NCI-H1092 (cell line): ENCODE results near the gene GAA.
"Not testable (repeated sequence)": the region's sequence is repeated elsewhere in the genome, so short reads cannot be mapped to it uniquely, and the experiment has no call there.

Experiments
- DNase-seq: peaks from one replicate; lab custom pipeline; 2025; lab: John Stamatoyannopoulos, UW

The GAA gene

GRCh38 chr17:80145076-80146075 is 44.0 kb downstream of the GAA start:
- DNase-seq = no peak

DNA sequence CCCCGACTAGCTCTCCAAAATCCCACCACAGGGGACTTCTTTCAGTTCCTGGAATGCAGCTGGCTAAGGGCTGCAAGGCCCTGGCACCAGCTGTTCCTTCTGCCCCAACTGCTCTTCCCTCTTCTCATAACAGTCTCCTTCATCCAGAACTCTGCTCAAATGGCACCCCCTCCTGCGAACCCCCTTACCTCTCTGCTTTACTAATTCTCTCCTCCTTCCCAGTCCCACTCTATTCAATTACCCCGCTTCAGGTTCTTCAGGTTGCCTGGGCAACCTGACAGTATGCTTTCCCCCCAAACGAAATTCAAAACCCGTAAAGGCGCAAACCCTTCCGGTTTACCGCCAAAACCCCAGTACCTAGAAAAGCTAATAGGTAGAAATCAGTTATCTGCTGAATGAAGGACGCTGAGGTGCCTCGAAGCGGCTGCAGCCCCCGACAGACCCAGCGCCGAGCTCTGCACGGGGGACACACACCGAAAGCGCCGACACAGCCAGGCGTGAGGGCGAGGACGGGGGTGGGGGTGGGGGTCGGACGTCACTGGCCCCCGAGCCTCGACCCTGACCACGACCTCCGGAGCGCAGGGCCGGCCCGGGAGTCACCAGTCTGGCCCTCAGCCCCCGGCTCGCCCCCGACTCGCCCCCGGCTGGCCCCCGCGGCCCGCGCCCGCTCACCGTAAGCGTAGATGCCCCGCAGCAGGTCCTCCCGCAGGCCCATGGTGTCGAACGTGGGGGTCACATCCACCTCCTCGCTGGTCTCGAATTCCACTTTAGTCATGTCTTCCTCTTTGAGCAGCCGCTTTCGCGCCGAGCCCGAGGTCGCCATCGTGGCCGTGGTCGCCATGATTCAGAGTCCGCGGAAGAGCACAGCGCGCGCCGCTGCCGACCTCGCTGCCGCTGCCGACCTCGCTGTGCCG is 45.0 kb downstream of the GAA start:
- DNase-seq = peak; percentile 17

GRCh38 chr17:80147035-80147822 is 45.8 kb downstream of the GAA start, which contains the start of gene EIF4A3:
Gene EIF4A3 (minus strand): TSS chr17:80147128. CDS start chr17:80146961, 167 bp downstream.
- DNase-seq = peak; percentile 98

- no peak for DNase-seq
Observed at GRCh38 chr17:80151333-80151732, 50.0 kb downstream of the GAA start.

DNA sequence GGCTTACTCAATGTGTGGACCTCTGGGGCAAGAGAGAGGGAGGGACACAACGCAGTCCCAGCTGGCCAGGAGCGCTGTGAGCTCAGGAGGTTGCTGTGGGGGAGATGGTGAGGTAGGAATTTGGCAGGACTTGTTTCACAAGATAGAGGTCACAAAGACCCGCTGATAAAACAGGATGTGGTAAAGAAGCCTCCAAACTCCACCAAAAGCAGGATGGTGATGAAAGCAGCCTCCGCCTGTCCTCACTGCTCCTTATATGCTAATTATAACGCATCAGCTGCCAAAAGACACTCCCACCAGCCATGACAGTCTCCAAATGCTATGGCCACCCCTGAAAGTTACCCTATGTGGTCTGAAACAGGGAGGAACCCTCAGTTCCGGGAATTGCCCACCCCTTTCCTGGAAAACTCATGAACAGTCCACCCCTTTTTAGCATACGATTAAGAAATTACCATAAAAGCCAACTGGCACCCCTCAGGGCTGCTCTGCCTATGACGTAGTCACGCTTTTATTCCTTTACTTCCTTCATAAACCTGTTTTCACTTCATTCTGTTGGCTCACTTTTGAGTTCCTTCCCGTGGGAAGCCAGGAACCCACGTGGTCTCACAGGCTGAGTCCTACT is 50.8 kb downstream of the GAA start:
- no peak for DNase-seq

DNA sequence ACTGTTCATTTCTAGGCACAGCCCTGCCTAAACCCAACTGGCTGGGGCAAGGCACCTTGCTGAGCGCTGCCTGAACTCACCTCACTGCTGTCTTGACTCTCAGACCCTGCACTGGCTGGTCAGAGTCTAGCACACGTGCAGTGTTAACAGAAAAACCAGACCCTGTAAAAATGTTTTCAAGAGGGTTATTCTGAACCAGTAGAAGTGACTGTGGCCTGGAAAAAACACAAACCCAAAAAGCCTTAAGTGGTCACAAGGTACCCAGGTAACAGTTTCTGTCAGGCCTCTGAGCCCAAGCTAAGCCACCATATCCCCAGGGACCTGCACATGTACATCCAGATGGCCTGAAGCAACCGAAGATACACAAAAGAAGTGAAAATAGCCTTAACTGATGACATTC is 51.6 kb downstream of the GAA start:
- no peak for DNase-seq

DNA sequence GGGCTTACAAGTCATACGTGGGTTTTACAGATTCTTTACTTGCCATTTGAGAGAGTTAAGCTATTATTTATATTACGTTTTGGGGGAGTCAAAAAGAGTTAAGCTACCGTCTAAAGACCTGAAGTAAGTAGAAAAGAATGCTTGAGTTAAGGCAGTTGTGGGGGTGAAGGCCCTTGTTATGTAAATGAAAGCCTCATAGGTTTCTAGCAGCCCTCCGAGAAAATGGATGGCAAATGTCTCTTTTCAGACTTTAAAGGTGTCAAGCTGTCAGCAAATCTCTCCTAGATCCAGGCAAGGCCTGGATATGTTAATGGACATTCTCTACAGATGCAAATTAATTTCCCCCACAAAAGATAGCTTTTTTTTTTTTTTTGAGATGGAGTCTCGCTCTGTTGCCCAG is 52.8 kb downstream of the GAA start:
- DNase-seq = no peak

DNA sequence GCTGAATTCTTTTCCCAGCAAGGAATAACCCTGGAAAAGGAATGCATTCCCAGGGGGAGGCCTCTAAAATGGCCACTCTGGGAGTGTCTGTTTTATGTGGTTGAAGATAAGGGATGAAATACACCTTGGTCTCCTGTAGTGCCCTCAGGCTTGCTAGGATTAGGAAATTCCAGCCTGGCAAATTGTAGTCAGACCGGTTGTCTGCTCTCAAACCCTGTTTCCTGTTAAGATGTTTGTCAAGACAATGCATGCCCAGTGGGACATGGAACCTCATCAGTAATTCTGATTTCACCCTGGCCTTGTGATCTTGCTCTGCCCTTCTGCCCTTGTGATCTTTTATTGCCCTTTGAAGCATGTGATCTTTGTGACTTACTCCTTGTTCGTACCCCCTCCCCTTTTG is 54.2 kb downstream of the GAA start:
- not testable (repeated sequence) for DNase-seq

- no peak for DNase-seq
Observed at GRCh38 chr17:80158846-80159245, 57.5 kb downstream of the GAA start.

DNA sequence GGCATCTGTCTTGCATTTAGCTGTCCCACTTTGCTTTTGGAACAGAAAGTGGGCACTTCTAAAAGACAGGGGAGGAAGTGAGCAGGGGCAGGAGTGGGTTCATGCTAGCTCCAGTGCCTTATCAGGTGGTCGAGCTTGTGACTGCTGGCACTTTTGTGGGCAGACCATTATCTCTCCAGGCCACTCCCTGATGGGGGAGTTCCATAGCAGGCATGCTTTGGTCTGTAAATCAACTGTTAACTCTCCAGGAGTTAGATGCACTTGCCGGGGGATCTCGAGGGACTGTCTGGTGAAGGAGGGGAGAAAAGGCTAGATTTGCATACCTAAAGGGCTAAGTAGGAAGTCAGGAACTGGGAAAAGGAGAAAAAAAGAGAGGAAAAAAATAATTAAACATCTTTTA is 59.2 kb downstream of the GAA start:
- no peak for DNase-seq

DNA sequence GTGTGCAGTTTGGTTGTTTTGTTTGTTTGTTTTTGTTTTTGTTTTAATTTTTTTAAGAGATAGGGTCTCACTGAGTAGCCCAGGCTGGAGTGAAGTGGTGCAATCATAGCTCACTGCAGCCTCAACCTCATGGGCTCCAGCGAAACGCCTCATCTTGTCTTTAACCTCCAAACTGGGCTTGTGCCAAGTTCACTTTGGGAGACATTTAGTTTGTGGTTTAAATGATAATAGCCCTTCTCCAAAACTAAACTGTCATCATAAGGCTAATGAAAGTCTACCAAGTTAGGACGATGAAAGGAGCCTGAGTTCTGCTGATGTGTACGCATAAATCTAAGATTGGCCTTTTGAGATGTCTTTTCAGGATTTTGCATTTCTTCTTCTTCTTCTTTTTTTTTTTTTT is 62.0 kb downstream of the GAA start:
- no peak for DNase-seq

DNA sequence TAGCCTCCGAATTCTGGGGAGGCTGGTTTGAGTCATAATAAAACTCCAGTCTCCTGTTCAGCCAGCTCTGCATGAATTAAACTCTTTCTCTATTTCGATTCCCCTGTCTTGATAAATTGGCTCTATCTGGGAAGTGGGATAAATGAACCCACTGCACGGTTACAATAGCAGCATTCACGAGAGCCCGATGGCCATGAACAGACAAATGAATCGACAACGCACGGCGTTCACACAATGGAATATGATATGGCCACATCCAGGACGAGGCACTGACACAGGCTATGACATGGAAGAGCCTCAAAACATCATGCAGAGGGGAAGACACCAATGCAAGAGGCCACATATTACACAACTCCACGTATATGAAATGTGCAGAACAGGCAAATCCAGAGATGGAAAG is 62.8 kb downstream of the GAA start:
- DNase-seq = no peak

DNA sequence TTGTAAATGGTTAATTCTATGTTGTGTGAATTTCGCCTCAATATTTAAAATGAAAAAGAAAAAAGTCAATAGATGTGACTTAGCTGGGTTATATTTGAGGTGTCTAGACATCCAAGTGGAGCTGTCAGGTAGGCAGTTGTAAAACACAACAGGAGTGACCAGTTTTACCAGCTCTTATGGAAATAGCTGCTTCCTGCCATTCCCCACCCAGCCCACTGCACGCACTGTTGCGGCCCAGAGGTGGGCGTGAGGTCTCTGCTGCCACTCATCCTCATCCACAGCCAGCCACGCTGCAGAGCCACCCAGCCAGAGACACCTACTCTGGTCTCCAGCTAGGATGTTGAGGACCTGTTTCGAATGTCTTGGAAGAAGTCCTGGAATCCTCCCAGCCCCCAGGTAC is 65.1 kb downstream of the GAA start:
- no peak for DNase-seq

GRCh38 chr17:80168371-80168770 is 67.0 kb downstream of the GAA start:
- no peak for DNase-seq

- DNase-seq = no peak
Observed at GRCh38 chr17:80169107-80169506, 67.7 kb downstream of the GAA start.
